ENCODE data around the gene MFRP.

DNA sequence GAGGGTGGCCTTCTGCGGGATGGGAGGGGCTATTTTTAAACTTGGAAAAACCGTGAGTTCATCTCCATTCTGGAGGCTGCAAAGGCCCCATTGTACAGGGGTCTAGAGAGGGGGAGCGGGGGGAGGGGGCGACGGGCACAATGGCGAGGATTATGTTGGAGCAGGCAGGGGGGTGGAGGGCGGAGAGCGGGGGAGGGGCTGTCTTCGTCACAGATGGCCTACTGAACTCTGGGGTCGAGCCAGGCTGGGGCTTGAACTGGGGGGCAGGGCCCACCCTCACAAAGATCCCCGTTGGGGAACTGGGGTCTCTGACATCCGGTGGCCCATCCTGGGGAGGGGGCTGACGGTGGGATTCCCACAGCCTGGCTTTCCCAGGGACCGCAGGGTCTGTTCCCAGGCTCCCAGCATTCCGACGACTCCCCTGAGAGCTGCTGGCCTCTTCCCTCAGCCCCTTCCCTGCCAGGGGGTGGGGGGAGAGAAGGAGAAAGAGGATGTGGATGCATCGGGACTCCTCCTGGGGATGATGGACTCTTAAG is 26.2 kb downstream of the MFRP start:
- TF ChIP-seq, protein P1, sequence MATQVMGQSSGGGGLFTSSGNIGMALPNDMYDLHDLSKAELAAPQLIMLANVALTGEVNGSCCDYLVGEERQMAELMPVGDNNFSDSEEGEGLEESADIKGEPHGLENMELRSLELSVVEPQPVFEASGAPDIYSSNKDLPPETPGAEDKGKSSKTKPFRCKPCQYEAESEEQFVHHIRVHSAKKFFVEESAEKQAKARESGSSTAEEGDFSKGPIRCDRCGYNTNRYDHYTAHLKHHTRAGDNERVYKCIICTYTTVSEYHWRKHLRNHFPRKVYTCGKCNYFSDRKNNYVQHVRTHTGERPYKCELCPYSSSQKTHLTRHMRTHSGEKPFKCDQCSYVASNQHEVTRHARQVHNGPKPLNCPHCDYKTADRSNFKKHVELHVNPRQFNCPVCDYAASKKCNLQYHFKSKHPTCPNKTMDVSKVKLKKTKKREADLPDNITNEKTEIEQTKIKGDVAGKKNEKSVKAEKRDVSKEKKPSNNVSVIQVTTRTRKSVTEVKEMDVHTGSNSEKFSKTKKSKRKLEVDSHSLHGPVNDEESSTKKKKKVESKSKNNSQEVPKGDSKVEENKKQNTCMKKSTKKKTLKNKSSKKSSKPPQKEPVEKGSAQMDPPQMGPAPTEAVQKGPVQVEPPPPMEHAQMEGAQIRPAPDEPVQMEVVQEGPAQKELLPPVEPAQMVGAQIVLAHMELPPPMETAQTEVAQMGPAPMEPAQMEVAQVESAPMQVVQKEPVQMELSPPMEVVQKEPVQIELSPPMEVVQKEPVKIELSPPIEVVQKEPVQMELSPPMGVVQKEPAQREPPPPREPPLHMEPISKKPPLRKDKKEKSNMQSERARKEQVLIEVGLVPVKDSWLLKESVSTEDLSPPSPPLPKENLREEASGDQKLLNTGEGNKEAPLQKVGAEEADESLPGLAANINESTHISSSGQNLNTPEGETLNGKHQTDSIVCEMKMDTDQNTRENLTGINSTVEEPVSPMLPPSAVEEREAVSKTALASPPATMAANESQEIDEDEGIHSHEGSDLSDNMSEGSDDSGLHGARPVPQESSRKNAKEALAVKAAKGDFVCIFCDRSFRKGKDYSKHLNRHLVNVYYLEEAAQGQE (IDR thresholded peaks at IDR 0.05; ENCODE audit: insufficient read depth in 1 of 2, low read depth in 2 of 2, low read length in 1 of 2): no peak
- TF ChIP-seq, protein P2, sequence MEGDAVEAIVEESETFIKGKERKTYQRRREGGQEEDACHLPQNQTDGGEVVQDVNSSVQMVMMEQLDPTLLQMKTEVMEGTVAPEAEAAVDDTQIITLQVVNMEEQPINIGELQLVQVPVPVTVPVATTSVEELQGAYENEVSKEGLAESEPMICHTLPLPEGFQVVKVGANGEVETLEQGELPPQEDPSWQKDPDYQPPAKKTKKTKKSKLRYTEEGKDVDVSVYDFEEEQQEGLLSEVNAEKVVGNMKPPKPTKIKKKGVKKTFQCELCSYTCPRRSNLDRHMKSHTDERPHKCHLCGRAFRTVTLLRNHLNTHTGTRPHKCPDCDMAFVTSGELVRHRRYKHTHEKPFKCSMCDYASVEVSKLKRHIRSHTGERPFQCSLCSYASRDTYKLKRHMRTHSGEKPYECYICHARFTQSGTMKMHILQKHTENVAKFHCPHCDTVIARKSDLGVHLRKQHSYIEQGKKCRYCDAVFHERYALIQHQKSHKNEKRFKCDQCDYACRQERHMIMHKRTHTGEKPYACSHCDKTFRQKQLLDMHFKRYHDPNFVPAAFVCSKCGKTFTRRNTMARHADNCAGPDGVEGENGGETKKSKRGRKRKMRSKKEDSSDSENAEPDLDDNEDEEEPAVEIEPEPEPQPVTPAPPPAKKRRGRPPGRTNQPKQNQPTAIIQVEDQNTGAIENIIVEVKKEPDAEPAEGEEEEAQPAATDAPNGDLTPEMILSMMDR (IDR thresholded peaks at IDR 0.05): no peak
- TF ChIP-seq POLR2AphosphoS5 (IDR thresholded peaks at IDR 0.05; ENCODE audit: low read depth, low read length): no peak
- no peak for TF ChIP-seq TCF7L2 (IDR thresholded peaks at IDR 0.05; ENCODE audit: low read depth, low read length)
- TF ChIP-seq SIN3A (IDR thresholded peaks at IDR 0.05; ENCODE audit: borderline replicate concordance, insufficient read depth, low read depth, low read length): no peak
